HL-60/S4 treated with retinoic acid at 250 ng/mL for 4 days and 3 days (cell line): Measurements from ENCODE around the gene PAX3.

ENCODE experiments used
- in situ Hi-C: fragments of 300-500 bp; cut with MboI; formaldehyde crosslinking; loops from 2 replicates; pipeline ENCODE4 v1.7.0; 2022; ENCODE audit warnings: low sequenced_read_pairs

PAX3 gene

DNA sequence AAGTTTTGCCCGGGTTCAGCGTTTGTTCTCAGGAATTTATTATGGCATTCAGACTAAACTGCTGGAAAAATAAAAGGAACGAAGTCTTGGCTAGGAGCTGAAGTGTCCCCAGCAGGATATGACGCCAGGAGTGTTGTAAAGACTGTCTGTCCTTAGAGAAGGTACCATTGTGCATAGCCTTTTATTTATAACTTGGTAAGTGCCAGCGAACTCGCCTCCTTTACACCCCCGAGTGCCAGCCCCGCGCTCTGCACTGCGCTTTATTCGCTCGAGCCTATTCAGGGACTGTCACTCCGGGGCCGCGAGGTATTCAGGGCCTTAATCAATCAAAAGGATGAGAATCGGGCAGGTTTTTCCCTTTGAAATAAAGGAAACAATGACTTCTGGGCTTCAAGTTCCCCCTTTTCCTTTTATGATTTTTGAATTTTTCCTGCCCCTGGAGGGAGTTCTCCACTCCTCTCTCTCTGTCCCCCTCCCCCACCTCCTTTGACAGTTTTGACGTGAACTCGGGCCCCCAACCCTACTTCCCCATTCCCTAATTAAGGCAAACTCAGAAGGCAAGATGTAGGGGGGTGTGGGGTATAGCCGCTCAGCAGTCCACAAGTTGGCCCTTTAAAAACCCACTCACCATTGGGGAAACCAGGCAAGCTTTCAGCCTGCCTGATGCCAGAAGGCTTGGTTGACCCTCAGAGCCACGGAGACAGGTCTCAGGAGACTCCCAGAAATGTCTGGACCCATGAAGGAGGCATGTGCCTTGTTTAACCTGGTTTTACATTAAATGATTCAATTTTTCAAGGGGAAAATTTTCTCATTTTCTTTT, 1.3 kb upstream of the PAX3 start:
- in situ Hi-C loops: no loop called here

DNA sequence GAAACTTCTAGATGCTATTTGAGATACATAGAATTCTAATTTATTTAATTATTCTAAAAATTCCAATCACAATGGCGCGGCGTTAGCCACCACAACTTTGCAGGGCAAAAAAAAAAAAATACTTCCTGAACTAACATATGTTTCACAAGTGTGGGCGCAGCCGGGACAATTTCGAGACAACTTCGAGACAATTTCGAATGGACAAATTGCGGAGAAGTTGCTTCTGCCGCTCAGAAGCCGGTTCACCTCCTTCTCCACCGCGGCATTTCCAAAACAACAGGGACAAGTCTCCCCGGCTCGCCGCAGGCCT, 842 bp downstream of the PAX3 start:
- in situ Hi-C loops: no loop called here

DNA sequence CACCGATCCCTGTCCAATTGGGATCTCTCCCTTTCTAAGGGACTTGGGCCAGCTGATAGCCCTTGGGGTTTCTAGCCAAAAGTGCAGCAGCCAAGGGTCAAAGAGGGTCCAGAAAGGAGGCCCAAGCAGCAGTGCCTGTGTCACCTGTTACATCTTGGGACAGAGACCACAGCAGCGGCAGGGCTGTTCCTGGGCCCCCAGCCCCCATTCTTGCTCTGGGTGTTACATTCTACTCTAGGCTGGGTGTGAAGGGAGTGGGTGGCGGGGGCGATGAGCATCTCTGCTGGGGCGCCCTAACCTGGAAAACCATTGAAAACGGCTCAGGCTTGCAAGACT, 1.2 kb downstream of the PAX3 start:
- in situ Hi-C loops: no loop called here

DNA sequence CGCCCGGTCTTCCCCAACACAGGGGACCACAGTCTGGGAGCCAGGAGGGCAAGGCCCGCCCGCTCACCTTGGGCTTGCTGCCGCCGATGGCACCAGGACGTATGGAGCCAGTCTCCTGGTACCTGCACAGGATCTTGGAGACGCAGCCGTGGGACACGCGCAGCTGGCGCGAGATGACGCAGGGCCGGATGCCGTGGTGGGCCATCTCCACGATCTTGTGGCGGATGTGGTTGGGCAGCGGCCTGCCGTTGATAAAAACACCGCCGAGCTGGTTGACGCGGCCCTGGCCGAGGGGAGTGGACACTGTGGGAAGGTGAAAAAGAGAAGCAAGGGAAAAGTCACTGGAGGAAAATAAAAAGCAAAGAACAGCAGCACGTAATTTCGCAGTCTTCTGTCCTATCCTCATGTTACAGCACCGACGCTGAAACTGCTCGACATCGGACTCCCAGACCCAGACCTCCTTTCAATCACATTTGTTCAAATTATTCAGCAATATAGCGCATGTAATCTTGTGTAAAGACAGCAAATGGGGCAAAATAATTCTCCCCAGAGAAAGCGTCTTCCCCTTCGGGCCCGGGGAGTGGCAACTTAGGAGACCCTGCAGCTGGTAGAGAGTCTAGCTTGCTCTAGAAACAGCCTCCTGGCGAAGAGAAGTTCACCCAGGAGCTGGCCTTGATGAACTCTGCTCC, 1.7 kb downstream of the PAX3 start:
- in situ Hi-C loops: no loop called here

DNA sequence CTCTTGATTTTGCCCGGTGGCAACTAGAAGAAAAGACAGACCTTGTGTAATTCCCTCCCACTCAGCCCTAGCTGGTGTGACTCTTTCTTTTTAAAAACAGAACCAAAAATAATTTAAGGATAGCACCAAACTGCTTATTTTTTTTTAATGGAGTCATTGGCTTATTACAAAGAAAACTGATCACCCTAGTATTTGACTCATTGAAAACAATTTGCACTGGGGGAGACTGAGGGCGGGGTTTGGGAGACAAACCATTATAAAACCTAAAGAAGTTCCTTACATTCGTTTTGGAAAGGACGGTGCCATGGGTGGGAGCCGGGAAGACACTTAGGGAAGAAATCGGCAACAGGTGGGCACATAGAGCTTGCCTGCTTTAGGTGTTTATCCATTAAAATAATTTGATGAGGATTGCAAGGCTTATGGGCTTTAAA, 2.5 kb downstream of the PAX3 start:
- in situ Hi-C loops: no loop called here

GRCh38 chr2:222295368-222296062, 3.3 kb downstream of the PAX3 start:
- in situ Hi-C loops: no loop called here

DNA sequence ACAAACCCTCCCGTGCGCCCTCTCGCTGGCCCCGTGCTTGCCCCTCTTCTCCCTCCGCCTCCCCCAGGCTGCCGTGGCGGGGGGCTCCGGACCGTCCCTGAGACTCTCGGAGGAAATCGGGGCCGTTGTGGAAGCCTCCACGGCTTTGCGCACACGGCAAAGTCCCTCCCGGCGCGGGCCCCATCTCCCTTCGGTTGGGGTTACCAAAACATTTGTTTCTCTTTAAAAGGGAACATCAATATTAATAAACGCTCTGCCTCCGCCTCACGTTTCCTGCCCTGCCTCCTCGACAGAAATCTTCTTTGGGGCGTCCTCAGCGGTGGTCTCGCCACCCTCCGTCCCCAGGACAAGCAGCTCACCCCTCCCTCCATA, 3.8 kb downstream of the PAX3 start:
- in situ Hi-C loops: no loop called here

DNA sequence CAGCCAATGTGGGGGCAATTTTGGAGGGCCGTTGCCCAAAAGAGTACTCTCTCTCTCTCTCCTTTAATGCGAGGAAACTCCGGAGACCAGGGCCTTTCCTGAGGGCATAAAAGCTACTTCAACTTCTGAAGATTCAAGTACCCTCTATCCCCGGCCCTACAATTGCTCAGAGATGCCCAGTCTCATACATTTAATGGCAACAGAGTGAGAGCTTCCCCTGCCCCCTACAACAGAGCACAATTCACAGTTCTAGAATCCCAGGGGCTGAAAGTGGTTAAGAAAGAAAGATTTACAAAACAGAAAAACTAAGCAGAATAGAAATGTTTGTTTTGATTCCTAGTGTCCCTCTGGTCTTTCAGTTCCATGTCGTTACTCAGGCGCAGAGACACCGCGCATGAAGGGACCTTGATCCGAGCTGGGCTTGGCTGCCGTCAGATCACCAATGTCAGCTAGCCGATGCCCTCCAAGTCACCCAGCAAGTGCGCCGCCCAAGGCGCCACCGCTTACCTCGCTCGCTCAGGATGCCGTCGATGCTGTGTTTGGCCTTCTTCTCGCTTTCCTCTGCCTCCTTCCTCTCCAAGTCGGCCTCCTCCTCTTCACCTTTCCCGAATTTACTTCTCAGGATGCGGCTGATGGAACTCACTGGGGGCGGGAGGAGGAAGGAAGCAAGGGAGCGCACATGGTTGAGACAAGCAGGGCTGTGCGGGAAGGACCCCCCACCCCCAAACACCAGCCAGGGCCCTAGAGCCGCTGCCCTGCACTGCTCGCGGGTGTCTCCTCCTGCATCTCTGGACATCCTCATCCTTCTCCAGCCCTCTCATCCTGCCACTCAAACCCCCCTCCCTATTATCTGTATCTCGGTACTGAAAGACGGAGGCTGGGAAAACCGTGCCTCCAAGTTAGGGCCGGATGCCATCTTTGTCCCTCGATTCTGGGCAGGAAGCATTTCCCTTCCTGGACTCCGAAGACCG, 4.9 kb downstream of the PAX3 start:
- in situ Hi-C loops: no loop called here

DNA sequence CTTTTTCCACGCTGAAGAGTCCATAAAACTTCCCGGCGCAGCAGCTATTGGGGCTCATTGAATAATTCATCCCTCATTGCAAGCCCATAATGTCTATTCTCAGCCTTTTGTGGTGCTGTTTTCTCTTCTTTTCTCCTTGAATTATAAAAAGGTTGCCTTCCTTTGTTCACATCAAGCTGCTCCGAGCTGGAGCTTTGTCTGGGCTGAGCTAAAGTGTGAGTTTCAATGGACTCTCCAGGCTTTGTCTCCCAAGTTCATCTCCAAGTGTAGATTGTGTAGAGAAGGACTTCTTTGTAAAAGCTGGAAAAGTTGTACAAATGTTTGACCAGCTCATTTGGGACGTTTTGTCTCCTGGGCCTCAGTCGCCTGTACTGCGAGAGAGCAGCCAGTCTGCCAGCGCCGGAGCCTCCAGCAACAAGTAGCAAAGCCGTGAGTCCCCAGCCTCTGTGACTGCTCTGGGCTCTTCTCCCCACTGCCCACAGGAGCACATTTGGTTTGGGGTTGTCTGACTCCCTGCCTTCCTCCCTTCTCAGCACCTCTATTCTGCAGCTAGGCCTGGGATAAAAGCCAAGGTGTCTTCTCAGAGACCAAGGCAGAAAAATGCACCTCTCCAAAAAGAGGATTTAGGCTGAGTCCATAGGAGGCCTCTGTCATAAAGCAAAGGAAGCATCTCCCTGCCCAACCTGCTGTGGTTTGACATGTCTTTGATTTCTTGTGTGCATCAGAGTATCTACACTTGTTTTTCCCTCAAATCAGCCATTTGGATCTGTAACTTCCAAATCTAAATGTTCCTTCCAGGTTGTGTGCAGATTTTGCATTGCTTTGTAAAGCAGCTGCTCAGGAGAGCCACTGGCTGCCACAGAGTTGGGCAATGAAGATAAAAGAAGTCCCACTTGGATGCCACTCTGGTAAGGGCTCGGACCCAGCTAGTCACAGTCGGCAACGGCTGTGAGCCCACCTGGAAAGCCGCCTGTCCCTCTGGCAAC, 6.4 kb downstream of the PAX3 start:
- in situ Hi-C loops: no loop called here

- in situ Hi-C loops: no loop called here
These were observed 7.3 kb downstream of the PAX3 start for GRCh38 chr2:222291485-222291841.

DNA sequence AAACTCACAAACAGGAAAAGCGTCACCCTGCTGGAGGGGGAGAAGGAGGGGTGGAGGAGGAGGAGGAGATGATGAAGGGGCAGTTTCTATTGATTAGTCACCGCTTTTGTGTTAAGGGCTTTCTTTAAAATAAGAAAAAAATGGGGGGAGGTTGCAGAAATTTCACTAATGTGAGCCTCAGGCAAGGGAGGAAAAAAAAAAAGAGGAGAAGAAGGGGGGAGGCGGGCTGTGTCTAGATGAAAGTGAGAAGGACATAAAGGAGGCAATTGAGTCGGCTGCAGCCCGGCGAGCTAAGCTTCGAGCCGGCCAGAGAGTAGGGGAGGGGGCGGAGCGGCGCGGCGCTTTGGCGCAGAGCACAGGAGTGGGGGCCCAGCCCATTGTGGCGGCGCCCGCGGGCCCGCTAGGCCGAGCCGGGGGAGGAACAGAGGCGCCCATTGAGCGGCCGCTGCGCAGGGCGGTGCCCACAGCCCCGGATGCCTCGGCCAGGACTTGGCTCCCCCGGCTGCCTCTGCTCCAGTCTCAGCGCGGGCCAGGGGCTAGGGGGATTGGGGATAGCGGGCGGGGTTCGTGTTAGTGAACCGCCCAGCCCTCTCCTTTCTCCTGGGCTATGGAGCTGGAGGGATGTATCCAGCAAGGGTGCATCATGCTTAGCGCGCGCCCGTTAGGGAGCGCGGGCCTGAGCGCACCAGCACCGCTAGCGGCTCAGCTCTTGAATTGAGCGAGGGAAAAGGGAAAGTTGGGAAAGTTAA, 7.9 kb downstream of the PAX3 start:
- in situ Hi-C loops: no loop called here

- in situ Hi-C loops: no loop called here
These were observed 8.4 kb downstream of the PAX3 start for GRCh38 chr2:222290401-222290735.

GRCh38 chr2:222289278-222290160, 9.3 kb downstream of the PAX3 start:
- in situ Hi-C loops: no loop called here

- in situ Hi-C loops: no loop called here
These were observed 10.1 kb downstream of the PAX3 start for GRCh38 chr2:222288590-222289277.

DNA sequence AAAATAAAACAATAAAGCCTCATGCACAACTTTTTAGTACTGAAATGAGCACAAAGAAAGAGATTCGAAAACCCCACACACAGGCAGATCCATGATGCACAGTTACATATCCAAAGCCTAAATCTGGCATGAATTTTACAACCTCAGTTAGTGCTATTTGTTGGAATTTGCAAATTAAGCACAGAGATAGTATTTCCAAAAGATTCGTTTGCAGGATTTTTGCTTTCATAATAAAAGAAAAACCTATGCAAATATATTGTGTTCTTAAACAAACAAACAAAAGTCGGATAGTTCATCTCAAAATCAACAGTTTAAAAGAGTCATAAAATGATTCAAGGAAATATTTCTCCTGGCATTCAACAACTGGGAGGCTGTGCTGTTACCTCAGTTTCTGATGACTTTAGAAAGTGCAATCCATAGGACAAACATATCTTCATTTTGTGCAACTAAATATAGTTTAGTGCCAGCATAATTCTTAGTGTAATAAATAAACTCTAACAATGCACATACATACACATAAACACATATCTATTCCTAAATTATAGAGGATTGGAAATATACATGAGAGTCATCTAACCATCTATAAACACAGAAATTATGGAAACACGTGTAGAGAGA, 10.8 kb downstream of the PAX3 start:
- in situ Hi-C loops: no loop called here

DNA sequence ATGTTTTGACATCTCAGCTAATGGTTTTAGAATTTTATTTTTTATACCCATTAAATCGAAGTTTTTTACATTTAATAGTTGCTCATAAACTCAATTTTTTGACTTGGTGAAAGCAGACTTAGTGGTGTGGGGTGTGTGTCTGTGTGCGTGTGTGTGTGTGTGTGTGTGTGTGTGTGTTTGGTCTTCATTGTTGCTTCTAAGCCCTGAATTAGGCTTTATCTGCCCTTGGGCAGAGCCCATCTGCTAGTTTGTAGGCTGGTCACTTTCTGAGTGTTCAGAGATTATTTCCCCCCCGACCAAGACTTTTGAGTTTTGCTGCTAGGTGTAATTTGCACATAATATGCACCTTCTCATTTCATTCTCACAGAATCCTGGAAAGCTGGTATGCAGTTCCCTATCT, 14.3 kb downstream of the PAX3 start:
- in situ Hi-C loops: no loop called here

DNA sequence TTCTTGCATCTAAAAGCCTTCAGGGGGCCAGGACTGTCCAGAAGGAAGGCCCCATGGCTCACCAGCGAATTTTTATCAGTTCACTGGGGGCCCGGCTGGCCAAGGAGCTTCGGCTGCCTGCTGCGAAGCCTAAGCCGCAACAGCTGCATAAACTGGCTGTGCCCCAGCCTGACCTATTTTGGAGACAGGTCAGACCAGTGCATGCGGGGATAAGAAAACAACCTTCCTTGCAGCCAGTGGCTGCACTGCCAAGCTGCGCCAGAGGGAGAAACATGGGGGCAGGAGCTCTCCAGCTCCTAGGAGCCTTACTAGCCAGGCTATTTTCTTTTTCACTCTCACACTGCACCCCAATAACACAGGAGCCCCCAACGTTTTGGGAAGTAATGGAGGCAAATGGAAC, 15.2 kb downstream of the PAX3 start:
- in situ Hi-C loops: no loop called here
